HFF-Myc (cell line): ENCODE results near the gene NTPCR.

Source experiments
- DNase-seq: peaks from one replicate; pipeline ENCODE4 v3.0.0-alpha.2; 2011; ENCODE audit warnings: low read depth; ENCODE audit errors: extremely low read depth
- H3K4me3 ChIP-seq: replicated peaks from 2 replicates; pipeline ENCODE4 v1.5.1; 2011; ENCODE audit warnings: low read depth, mild to moderate bottlenecking, control low read depth, low read length
- TF ChIP-seq, protein P1 (sequence below): IDR thresholded peaks from 2 replicates; pipeline ENCODE4 v1.5.1; 2012; ENCODE audit warnings: mild to moderate bottlenecking, low read depth, low read length, control low read depth; ENCODE audit errors: missing control alignments

Gene NTPCR

DNA sequence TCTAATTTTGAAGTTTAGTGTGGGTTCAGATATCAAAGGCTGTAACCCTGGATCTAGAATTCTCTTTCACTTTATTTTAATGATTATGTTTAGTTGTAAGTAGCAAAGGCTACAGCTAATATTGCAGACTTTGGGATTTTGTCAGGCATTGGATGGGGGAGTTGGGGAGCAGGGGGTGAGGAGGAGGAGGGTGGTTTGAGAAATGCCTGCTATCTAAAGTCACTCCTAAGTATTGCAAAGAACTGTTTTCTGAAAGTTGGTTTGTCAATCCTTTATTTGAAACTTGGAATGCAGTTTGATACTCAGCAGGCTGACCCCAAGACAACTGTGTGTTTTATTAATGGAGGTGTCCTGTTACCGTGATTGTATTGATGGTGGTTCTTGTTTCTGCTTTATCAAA is 1.2 kb downstream of the NTPCR start:
- no peak for DNase-seq
- H3K4me3 ChIP-seq = peak overlapping the region; percentile 80
- TF ChIP-seq, protein P1, sequence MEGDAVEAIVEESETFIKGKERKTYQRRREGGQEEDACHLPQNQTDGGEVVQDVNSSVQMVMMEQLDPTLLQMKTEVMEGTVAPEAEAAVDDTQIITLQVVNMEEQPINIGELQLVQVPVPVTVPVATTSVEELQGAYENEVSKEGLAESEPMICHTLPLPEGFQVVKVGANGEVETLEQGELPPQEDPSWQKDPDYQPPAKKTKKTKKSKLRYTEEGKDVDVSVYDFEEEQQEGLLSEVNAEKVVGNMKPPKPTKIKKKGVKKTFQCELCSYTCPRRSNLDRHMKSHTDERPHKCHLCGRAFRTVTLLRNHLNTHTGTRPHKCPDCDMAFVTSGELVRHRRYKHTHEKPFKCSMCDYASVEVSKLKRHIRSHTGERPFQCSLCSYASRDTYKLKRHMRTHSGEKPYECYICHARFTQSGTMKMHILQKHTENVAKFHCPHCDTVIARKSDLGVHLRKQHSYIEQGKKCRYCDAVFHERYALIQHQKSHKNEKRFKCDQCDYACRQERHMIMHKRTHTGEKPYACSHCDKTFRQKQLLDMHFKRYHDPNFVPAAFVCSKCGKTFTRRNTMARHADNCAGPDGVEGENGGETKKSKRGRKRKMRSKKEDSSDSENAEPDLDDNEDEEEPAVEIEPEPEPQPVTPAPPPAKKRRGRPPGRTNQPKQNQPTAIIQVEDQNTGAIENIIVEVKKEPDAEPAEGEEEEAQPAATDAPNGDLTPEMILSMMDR = no peak

DNA sequence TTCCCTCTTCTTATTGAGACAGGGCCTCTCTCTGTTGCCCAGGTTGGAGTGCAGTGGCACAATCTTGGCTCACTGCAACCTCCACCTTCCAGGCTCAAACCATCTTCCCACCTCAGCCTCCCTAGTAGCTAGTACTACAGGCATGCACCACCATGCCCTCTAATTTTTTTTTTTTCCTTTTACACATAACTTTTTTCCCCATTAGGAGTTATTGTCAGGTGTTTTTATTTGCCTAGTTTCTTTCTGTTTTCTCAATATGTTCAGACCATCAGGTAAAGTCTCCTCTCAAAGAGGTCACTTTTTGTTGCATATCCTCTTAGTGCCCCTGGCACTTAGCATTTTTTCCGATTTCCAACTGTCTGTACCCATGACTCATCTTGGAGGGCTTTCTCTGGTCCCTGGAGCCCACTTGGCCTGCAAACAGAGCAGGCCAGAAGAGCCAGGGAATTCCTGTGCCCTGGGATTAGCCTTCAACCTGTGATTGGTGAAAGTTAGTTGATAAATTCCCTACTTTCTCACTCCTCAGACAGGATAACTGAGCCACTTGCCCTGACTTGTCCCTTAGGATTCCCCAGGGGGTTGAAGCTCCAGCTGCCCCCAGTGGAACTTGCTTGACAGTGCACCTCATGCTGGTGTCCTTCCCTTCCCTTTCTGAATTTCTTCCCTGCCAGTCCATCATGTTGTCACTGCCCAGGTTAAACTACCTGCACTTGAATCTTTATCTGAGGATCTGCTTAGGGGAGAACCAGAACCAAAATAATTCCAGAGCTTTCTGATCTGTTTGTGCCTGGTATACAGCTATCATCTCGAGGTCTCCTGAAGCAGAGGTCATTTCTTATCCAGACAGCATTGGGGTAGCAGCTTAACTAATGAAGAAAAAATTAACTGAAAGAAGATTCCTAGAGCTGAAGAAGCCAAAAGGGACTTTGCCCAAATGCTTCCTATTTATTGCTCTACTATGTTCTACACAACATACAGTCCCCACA is 2.4 kb downstream of the NTPCR start:
- TF ChIP-seq, protein P1 = peak; percentile 71
- DNase-seq = no peak
- H3K4me3 ChIP-seq = 0 out of 2 replicates have a peak overlapping the region, but pooled peaks have one; percentile 4

DNA sequence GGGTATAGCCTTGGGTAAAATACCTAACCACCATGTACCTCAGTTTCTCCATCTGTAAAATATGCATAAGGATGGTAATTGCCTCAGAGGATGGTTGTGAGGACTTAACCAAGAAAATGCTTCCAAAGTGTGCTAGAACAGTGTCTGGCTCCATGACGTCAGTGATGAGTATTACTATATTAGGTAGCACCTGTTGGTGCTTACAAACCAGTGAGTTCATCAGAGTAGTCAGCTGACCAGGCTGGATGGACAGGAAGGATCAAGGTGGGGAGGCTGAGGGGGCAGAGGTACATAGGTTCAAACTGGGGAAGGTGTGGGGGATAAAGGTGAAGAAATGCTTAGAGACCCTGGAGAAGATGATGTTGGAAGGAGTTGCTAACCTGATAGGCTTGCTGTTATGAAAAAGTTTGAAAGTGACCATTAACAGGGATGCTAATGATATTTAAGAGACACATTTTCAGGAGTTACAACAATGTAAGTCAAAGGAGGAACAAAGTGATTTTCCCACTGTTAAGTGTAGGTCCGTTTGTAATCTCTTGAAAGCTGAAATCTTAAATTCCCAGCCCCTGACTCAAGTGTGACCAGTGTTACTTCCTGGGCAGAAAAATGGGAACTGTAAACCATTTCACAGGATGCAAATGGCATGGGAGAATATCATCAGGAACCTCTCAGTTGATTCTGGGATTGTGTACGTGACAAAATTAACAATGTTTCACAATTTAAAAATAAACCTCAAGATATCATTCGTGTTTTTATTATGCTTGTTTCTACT is 4.4 kb downstream of the NTPCR start:
- no peak for DNase-seq
- TF ChIP-seq, protein P1 = no peak
- no peak overlapping the region for H3K4me3 ChIP-seq

DNA sequence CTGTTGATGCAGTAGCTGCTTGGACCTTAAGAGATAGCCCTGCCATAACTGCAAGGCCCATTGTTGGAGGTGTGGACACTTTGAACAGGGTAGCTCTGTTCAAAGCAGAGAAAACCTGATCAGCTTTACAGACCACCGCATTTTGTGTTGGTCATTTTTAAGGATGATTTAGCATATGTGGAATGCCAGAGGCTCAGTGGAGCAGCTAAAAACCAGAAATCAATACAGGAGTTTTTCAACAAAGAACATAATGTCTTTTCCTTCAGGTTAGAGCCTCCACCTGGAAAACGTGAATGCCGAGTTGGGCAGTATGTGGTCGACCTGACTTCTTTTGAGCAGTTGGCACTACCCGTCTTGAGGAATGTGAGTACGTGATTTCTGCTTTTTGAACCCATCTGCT is 5.7 kb downstream of the NTPCR start:
- DNase-seq = no peak
- TF ChIP-seq, protein P1 = no peak
- H3K4me3 ChIP-seq = no peak overlapping the region

DNA sequence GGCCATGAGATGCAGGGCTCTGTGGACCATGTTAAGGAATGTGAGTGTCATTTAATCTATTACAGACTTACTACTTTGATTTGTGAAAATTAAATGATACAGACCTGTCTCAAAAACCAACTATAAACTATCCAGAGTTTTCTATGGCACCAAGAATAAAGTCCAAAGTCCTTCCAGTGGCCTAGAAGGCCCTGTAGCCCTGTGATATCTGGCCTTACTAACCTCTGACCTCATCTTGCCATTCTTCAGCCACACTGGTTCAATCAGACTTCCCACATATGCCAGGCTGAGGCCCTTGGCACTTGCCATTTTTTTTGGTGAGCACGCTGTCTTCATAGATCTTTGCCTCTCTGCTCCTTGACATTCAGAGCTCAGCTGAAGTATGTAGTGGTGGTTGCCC is 7.7 kb downstream of the NTPCR start:
- no peak for DNase-seq
- TF ChIP-seq, protein P1 = no peak
- no peak overlapping the region for H3K4me3 ChIP-seq

DNA sequence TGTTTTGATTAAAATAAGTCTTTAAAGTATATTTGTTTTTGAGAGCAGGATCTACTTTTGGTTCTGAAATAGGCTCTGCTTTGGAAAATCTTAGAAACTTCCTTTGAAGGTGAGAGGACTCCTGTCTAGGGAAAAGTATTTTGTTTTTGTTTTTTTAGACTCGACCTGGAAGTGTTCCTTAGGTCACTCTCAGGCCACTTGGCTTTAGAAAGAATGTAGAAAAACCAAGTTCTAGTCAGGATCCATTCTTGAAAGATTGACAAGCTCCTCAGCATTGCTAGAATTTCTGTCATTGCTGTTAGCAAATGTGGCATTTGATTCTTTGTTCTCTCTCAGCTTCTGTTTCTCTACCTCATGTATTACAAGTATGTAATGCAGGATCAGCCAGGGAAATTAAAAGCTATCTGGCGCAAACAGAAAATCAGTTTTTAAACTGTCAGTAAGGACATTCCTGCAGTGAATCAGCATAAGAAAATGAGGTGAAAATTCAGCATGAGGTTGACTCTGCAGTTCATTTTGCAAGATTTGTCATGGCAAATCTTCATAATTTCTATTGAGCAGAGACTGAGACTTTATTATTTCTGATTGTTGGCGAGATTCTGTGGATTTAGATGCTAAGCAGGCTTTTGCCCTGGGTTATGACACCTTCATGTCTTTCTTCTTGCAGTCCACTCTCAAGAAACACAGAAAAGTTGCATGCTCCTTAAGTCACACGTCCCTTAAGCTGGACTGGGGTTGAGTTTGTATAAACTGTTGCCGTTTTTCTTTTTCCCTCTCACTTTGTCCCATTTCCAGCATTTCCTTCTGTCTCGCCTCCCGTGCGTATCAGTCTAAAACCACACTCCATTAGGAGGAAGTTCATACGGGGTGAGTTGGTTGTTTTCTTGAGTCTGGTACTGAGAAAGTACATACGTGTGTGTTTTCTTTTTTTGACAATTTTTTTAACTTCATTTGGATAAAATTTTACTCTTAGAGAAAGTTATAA is 12.6 kb downstream of the NTPCR start:
- no peak overlapping the region for H3K4me3 ChIP-seq
- DNase-seq = no peak
- TF ChIP-seq, protein P1 = no peak
